ENCODE results near the gene AUTS2. TPM values are rescaled to one million over a fixed set of nuclear protein-coding genes. Genes with fewer than 3 reads are reported as not detected.

The AUTS2 gene
- polyA plus RNA-seq, 3 donors: 0.08 to 0.35 TPM; not detected in 1

DNA sequence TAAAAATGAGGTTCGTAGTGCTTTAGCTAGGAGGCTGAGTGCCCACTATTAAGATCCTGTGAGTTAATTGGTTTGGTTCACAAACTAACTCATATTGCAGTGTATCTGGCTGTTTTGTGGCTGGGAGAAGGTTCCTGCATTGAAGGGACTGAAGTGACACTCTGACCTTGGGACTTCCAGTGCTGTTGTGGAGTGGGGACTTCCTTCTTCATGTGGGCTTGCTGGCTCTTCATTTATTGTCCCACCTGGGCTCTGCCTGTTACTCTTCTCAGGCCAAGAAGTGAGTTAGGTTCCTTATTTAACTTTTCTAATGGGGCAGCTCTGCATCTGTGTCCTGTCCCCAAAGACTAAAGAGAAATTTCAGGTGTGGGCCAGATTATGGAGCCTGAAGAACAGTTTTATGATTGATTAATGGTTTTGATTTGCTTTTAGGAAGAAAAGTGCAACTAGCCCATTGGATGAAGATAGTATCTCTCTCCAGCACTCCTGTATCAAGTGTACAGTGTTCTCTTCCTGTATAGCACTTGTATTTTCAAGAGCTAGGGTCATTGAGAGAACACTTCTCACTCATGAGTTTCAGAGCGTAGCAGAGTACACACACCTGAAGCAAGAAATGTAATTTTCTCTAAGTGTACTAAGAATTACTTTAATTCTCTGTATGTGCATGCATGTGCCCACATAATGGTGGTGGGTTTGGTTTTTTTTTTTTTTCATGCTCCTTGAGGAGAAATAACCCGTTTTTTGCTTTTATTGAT lies 54.8 kb downstream of the AUTS2 start:
- no CpG with 5 or more reads among the region's 3 CpGs for WGBS (ENCODE audit: insufficient coverage)
- no peak overlapping the region for H3K4me2 ChIP-seq (replicated peaks; ENCODE audit: extremely low read depth, low read length, poor library complexity, severe bottlenecking)
- no peak overlapping the region for H3K9ac ChIP-seq (ENCODE audit: insufficient read depth, low read length, poor library complexity, severe bottlenecking)
- peaks cover 0 to 1% (median 0%) of the 10 kb centered on the region in 3 donors for H3K27me3 Mint-ChIP-seq (ENCODE audit: low read depth in 3 of 3)
- H2AFZ ChIP-seq (ENCODE audit: insufficient read depth, low read depth, low read length, poor library complexity, severe bottlenecking): no peak overlapping the region
- no peak for DNase-seq
- no peak overlapping the region for H3K4me3 Mint-ChIP-seq
- no peaks in the 10 kb centered on the region for H3K27me3 ChIP-seq (ENCODE audit: control insufficient read depth in 2 of 2, insufficient read depth in 2 of 2, low read length in 2 of 2)
- no peak overlapping the region for H3K4me3 ChIP-seq (replicated peaks in 1 of 3; ENCODE audit: low read depth in 2 of 3, low read length in 3 of 3)
- no peaks in the 10 kb centered on the region for H3K79me2 ChIP-seq (ENCODE audit: insufficient read depth, low read length)
- H3K9me3 Mint-ChIP-seq: no peaks in the 10 kb centered on the region
- peaks cover 17% of the 10 kb centered on the region for H3K4me1 Mint-ChIP-seq
- no peak overlapping the region for H3K27ac ChIP-seq (ENCODE audit: low read depth in 1 of 2, low read length in 2 of 2)
- H3K36me3 Mint-ChIP-seq: no peaks in the 10 kb centered on the region
- no peaks in the 10 kb centered on the region for H4K20me1 ChIP-seq (ENCODE audit: insufficient read depth, low read length)
- H3K36me3 ChIP-seq (replicated peaks in 1 of 2; ENCODE audit: control insufficient read depth in 1 of 2, insufficient read depth in 2 of 2, low read length in 2 of 2): no peaks in the 10 kb centered on the region
- no peak overlapping the region for H3K27ac Mint-ChIP-seq
- intact Hi-C loops (cut with micrococcal nuclease): no loop called here
- TF ChIP-seq, protein P1, sequence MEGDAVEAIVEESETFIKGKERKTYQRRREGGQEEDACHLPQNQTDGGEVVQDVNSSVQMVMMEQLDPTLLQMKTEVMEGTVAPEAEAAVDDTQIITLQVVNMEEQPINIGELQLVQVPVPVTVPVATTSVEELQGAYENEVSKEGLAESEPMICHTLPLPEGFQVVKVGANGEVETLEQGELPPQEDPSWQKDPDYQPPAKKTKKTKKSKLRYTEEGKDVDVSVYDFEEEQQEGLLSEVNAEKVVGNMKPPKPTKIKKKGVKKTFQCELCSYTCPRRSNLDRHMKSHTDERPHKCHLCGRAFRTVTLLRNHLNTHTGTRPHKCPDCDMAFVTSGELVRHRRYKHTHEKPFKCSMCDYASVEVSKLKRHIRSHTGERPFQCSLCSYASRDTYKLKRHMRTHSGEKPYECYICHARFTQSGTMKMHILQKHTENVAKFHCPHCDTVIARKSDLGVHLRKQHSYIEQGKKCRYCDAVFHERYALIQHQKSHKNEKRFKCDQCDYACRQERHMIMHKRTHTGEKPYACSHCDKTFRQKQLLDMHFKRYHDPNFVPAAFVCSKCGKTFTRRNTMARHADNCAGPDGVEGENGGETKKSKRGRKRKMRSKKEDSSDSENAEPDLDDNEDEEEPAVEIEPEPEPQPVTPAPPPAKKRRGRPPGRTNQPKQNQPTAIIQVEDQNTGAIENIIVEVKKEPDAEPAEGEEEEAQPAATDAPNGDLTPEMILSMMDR (IDR thresholded peaks at IDR 0.05): no peak
- H3K9me3 ChIP-seq (replicated peaks in 1 of 2; ENCODE audit: control insufficient read depth in 1 of 2, insufficient read depth in 1 of 2, low read length in 2 of 2): no peaks in the 10 kb centered on the region
- peaks cover 10 to 14% of the 10 kb centered on the region in 2 donors for H3K4me1 ChIP-seq (ENCODE audit: control insufficient read depth in 1 of 2, insufficient read depth in 2 of 2, low read length in 2 of 2)

GRCh38 chr7:69653806-69654205 lies 55.5 kb downstream of the AUTS2 start:
- H4K20me1 ChIP-seq (ENCODE audit: insufficient read depth, low read length): no peaks in the 10 kb centered on the region
- no peak overlapping the region for H3K9ac ChIP-seq (ENCODE audit: insufficient read depth, low read length, poor library complexity, severe bottlenecking)
- H3K27ac ChIP-seq (ENCODE audit: low read depth in 1 of 2, low read length in 2 of 2): peak overlapping the region in 1 of 2 donors; percentile 68
- no peak for DNase-seq
- peaks cover 0 to 1% (median 0%) of the 10 kb centered on the region in 3 donors for H3K27me3 Mint-ChIP-seq (ENCODE audit: low read depth in 3 of 3)
- TF ChIP-seq, protein P1 (IDR thresholded peaks at IDR 0.05): no peak
- peaks cover 17% of the 10 kb centered on the region for H3K4me1 Mint-ChIP-seq
- no peak overlapping the region for H3K4me2 ChIP-seq (replicated peaks; ENCODE audit: extremely low read depth, low read length, poor library complexity, severe bottlenecking)
- 80% methylated on average over 2 of the region's 2 CpGs for WGBS (ENCODE audit: insufficient coverage)
- peaks cover 10 to 14% of the 10 kb centered on the region in 2 donors for H3K4me1 ChIP-seq (ENCODE audit: control insufficient read depth in 1 of 2, insufficient read depth in 2 of 2, low read length in 2 of 2)
- intact Hi-C loops (cut with micrococcal nuclease): no loop called here
- H3K9me3 Mint-ChIP-seq: no peaks in the 10 kb centered on the region
- H3K4me3 Mint-ChIP-seq: peak overlapping the region in 1 of 2 donors; percentile 26
- no peaks in the 10 kb centered on the region for H3K27me3 ChIP-seq (ENCODE audit: control insufficient read depth in 2 of 2, insufficient read depth in 2 of 2, low read length in 2 of 2)
- no peaks in the 10 kb centered on the region for H3K36me3 Mint-ChIP-seq
- no peaks in the 10 kb centered on the region for H3K36me3 ChIP-seq (replicated peaks in 1 of 2; ENCODE audit: control insufficient read depth in 1 of 2, insufficient read depth in 2 of 2, low read length in 2 of 2)
- no peak overlapping the region for H3K4me3 ChIP-seq (replicated peaks in 1 of 3; ENCODE audit: low read depth in 2 of 3, low read length in 3 of 3)
- H3K9me3 ChIP-seq (replicated peaks in 1 of 2; ENCODE audit: control insufficient read depth in 1 of 2, insufficient read depth in 1 of 2, low read length in 2 of 2): no peaks in the 10 kb centered on the region
- H3K79me2 ChIP-seq (ENCODE audit: insufficient read depth, low read length): no peaks in the 10 kb centered on the region
- peak overlapping the region; percentile 62 for H2AFZ ChIP-seq (ENCODE audit: insufficient read depth, low read depth, low read length, poor library complexity, severe bottlenecking)
- peak overlapping the region; percentile 32 to 88 (median 80) for H3K27ac Mint-ChIP-seq

Measured in CD14-positive monocyte (primary cell).